HEK293 (cell line): Measurements from ENCODE around the gene ATP1A3.

ENCODE experiments used
- CTCF ChIA-PET: fragments of 350-600 bp; formaldehyde crosslinking; extraction: SDS; loops from one replicate; lab custom pipeline; 2021; ENCODE audit warnings: antibody characterized with exemption; lab: Yijun Ruan, JAX
- POLR2A ChIA-PET: fragments of 300-600 bp; formaldehyde crosslinking; extraction: SDS; loops from one replicate; lab custom pipeline; 2020; ENCODE audit warnings: antibody characterized with exemption, inconsistent platforms; lab: Yijun Ruan, JAX
- H3K27ac ChIP-seq: fragments of 200-500 bp; sonication (Bioruptor generic); 2 replicates; pipeline ENCODE4 v1.5.1; 2014; ENCODE audit warnings: low read depth, low read length, control low read depth, inconsistent platforms; ENCODE audit errors: extremely low read depth
- H3K36me3 ChIP-seq, 2 experiments: fragments of 200-500 bp in 1 of 2; sonication (Bioruptor generic) in 1 of 2; 1 replicate in 1 of 2; 2 replicates in 1 of 2; pipeline ENCODE4 v1.5.1; 2014 to 2017; ENCODE audit warnings: inconsistent platforms in 2 of 2, low read length in 2 of 2; ENCODE audit not compliant: control insufficient read depth in 2 of 2, insufficient read depth in 1 of 2
- H3K4me1 ChIP-seq: fragments of 200-500 bp; sonication (Bioruptor generic); 2 replicates; pipeline ENCODE4 v1.5.1; 2014; ENCODE audit warnings: mild to moderate bottlenecking, low read length, inconsistent platforms; ENCODE audit not compliant: control insufficient read depth, insufficient read depth
- H3K4me3 ChIP-seq: 2 replicates; pipeline ENCODE4 v1.5.1; 2011; ENCODE audit warnings: low read depth, mild to moderate bottlenecking, control low read depth, low read length, moderate library complexity
- H3K9me3 ChIP-seq: fragments of 200-500 bp; sonication (Bioruptor generic); 2 replicates; pipeline ENCODE4 v1.5.1; 2014; ENCODE audit warnings: low read depth, low read length, inconsistent platforms; ENCODE audit not compliant: control insufficient read depth, insufficient read depth
- HOXC10 ChIP-seq: sonication (generic); formaldehyde crosslinking; IDR thresholded peaks from 2 replicates; pipeline ENCODE4 v1.8.1; 2023; ENCODE audit warnings: mild to moderate bottlenecking, missing genetic modification reagents
- ZBTB20 ChIP-seq: fragments of 450-650 bp; formaldehyde crosslinking; IDR thresholded peaks from 2 replicates; pipeline ENCODE4 v1.5.1; 2016; ENCODE audit warnings: missing biosample characterization, missing genetic modification characterization
- ZFHX2 ChIP-seq: fragments of 450-650 bp; formaldehyde crosslinking; conservative IDR thresholded peaks from 2 replicates; pipeline ENCODE4 v1.5.1; 2016; ENCODE audit warnings: missing biosample characterization, missing genetic modification characterization
- ZFP3 ChIP-seq: fragments of 450-650 bp; formaldehyde crosslinking; IDR thresholded peaks from 2 replicates; pipeline ENCODE4 v1.5.1; 2016; ENCODE audit warnings: low read depth, missing biosample characterization, missing genetic modification characterization
- ZFP41 ChIP-seq: fragments of 450-650 bp; formaldehyde crosslinking; IDR thresholded peaks from 2 replicates; pipeline ENCODE4 v1.5.1; 2016; ENCODE audit warnings: missing biosample characterization, missing genetic modification characterization, borderline replicate concordance
- ZNF211 ChIP-seq: fragments of 450-650 bp; formaldehyde crosslinking; IDR thresholded peaks from 2 replicates; pipeline ENCODE4 v1.5.1; 2016; ENCODE audit warnings: low read depth, missing biosample characterization, missing genetic modification characterization
- ZNF266 ChIP-seq: fragments of 450-650 bp; formaldehyde crosslinking; IDR thresholded peaks from 2 replicates; pipeline ENCODE4 v1.5.1; 2016; ENCODE audit warnings: missing biosample characterization, missing genetic modification characterization, low read depth
- ZNF350 ChIP-seq: fragments of 450-650 bp; formaldehyde crosslinking; IDR thresholded peaks from 2 replicates; pipeline ENCODE4 v1.5.0; 2017; ENCODE audit warnings: missing biosample characterization, mild to moderate bottlenecking, missing genetic modification characterization
- ZNF610 ChIP-seq: fragments of 450-650 bp; formaldehyde crosslinking; IDR thresholded peaks from 2 replicates; pipeline ENCODE4 v1.5.1; 2016; ENCODE audit warnings: missing biosample characterization, missing genetic modification characterization, borderline replicate concordance
- ZNF670 ChIP-seq: fragments of 450-650 bp; formaldehyde crosslinking; IDR thresholded peaks from 2 replicates; pipeline ENCODE4 v1.5.1; 2016; ENCODE audit warnings: missing biosample characterization, missing genetic modification characterization, low read depth
- ZNF701 ChIP-seq: fragments of 450-650 bp; formaldehyde crosslinking; IDR thresholded peaks from 2 replicates; pipeline ENCODE4 v1.5.1; 2016; ENCODE audit warnings: missing biosample characterization, missing genetic modification characterization
- TF ChIP-seq, protein P1 (sequence below): fragments of 450-650 bp; formaldehyde crosslinking; IDR thresholded peaks from 2 replicates; pipeline ENCODE4 v1.5.1; 2016; ENCODE audit warnings: missing biosample characterization, missing genetic modification characterization, borderline replicate concordance
- TF ChIP-seq, protein P2 (sequence below): fragments of 450-650 bp; formaldehyde crosslinking; IDR thresholded peaks from 2 replicates; pipeline ENCODE4 v1.5.1; 2016; ENCODE audit warnings: missing biosample characterization, missing genetic modification characterization
- TF ChIP-seq, protein P3 (sequence below): fragments of 450-650 bp; formaldehyde crosslinking; IDR thresholded peaks from 2 replicates; pipeline ENCODE4 v1.5.1; 2017; ENCODE audit warnings: missing biosample characterization, missing genetic modification characterization
- TF ChIP-seq, protein P4 (sequence below): fragments of 450-650 bp; formaldehyde crosslinking; IDR thresholded peaks from 2 replicates; pipeline ENCODE4 v1.5.1; 2016; ENCODE audit warnings: missing biosample characterization, missing genetic modification characterization

Gene ATP1A3

DNA sequence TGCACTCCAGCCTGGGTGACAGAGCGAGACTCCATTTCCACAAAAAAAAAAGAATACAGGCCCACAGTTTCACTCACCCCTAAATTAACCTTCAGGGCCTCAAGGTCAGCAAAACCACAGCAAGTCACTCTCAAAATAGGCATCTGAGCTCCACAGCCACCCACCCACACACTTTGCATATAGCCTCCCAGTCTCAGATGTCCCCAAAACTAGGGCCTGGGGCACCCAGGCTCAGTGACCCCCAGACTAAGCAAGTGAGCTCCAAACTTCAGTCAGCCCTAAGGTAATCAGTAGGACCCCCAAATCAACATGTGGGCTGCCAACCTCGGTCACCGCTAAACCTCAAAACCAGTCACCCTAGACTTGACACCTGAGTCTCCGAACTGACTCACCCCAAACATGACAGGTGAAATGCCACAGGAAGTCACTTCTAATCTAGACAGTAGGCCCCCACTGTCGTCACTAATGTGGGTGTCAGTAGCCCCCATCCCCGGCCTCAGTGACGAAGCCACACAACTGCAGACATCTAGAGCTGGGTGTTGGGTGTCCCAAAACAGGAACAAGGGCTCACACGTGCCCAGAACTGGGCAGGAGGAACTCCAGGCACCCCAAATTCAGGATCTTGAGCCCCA lies 48.8 kb downstream of the ATP1A3 start:
- ChIA-PET CTCF (interaction anchor here (0.6 to 3.7 kb wide), 12 partner anchors 10 to 192 kb away, joined by 3 to 17 read pairs (median 3); no protein-coding TSS in a partner anchor), POLR2A (interaction anchor here (0.6 to 2.6 kb wide), 5 partner anchors 56 to 143 kb away, joined by 3 to 10 read pairs (median 5); no protein-coding TSS in a partner anchor)
- Histone ChIP-seq H3K4me1 (no peaks in the 10 kb centered on the region; the same call in 1 of the 2 replicates), H3K27ac (no peak overlapping the region), H3K36me3 (no peaks in the 10 kb centered on the region; a peak in 1 of 3 replicates), H3K4me3 (no peak overlapping the region), H3K9me3 (no peaks in the 10 kb centered on the region)
- TF ChIP-seq ZFP41 (tag by site-specific recombination) (no peak), ZFP3 (tag by site-specific recombination) (no peak), HOXC10 (CRISPR knock-in tag) (no peak), ZBTB20 (no peak), ZNF701 (tag by site-specific recombination) (no peak), ZFHX2 (tag by site-specific recombination) (0 out of 2 replicates have a peak, but pooled peaks have one; percentile 48)
- TF ChIP-seq, protein P1, sequence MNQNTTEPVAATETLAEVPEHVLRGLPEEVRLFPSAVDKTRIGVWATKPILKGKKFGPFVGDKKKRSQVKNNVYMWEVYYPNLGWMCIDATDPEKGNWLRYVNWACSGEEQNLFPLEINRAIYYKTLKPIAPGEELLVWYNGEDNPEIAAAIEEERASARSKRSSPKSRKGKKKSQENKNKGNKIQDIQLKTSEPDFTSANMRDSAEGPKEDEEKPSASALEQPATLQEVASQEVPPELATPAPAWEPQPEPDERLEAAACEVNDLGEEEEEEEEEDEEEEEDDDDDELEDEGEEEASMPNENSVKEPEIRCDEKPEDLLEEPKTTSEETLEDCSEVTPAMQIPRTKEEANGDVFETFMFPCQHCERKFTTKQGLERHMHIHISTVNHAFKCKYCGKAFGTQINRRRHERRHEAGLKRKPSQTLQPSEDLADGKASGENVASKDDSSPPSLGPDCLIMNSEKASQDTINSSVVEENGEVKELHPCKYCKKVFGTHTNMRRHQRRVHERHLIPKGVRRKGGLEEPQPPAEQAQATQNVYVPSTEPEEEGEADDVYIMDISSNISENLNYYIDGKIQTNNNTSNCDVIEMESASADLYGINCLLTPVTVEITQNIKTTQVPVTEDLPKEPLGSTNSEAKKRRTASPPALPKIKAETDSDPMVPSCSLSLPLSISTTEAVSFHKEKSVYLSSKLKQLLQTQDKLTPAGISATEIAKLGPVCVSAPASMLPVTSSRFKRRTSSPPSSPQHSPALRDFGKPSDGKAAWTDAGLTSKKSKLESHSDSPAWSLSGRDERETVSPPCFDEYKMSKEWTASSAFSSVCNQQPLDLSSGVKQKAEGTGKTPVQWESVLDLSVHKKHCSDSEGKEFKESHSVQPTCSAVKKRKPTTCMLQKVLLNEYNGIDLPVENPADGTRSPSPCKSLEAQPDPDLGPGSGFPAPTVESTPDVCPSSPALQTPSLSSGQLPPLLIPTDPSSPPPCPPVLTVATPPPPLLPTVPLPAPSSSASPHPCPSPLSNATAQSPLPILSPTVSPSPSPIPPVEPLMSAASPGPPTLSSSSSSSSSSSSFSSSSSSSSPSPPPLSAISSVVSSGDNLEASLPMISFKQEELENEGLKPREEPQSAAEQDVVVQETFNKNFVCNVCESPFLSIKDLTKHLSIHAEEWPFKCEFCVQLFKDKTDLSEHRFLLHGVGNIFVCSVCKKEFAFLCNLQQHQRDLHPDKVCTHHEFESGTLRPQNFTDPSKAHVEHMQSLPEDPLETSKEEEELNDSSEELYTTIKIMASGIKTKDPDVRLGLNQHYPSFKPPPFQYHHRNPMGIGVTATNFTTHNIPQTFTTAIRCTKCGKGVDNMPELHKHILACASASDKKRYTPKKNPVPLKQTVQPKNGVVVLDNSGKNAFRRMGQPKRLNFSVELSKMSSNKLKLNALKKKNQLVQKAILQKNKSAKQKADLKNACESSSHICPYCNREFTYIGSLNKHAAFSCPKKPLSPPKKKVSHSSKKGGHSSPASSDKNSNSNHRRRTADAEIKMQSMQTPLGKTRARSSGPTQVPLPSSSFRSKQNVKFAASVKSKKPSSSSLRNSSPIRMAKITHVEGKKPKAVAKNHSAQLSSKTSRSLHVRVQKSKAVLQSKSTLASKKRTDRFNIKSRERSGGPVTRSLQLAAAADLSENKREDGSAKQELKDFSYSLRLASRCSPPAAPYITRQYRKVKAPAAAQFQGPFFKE (tag by site-specific recombination), result no peak

DNA sequence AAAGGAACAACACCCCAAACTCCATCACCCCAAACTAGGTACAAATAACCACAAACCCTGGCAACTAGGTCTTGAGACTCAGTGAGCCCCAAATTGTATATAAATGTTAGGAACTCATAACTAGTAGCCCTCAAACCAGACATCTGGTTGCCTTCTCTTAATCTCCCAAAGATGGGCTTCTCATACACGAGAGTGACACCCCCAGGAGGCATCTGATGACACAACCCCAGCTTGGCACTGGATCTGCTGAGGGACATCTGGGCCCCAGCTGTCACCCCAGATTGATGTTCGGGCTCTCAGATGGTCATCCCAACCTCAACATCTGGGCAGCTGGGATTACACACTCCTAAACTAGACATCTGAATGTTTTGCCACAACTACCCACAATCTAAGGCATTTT lies 49.7 kb downstream of the ATP1A3 start:
- H3K27ac ChIP-seq, result no peak overlapping the region
- H3K4me3 ChIP-seq, result no peak overlapping the region
- H3K9me3 ChIP-seq, result no peaks in the 10 kb centered on the region
- ChIA-PET CTCF (interaction anchor here (0.7 to 1.9 kb wide), 10 partner anchors 10 to 331 kb away, joined by 3 to 8 read pairs (median 3); no protein-coding TSS in a partner anchor), POLR2A (interaction anchor here (0.6 to 2.6 kb wide), 2 partner anchors 62 to 71 kb away, joined by 5 to 10 read pairs; no protein-coding TSS in a partner anchor)
- TF ChIP-seq, protein P2, sequence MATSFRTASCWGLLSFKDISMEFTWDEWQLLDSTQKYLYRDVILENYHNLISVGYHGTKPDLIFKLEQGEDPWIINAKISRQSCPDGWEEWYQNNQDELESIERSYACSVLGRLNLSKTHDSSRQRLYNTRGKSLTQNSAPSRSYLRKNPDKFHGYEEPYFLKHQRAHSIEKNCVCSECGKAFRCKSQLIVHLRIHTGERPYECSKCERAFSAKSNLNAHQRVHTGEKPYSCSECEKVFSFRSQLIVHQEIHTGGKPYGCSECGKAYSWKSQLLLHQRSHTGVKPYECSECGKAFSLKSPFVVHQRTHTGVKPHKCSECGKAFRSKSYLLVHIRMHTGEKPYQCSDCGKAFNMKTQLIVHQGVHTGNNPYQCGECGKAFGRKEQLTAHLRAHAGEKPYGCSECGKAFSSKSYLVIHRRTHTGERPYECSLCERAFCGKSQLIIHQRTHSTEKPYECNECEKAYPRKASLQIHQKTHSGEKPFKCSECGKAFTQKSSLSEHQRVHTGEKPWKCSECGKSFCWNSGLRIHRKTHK (tag by site-specific recombination), result no peak
- TF ChIP-seq ZNF266 (tag by site-specific recombination) (no peak), ZNF211 (tag by site-specific recombination) (no peak), ZNF670 (tag by site-specific recombination) (no peak), ZNF610 (no peak), ZNF350 (tag by site-specific recombination) (no peak)
- TF ChIP-seq, protein P3, sequence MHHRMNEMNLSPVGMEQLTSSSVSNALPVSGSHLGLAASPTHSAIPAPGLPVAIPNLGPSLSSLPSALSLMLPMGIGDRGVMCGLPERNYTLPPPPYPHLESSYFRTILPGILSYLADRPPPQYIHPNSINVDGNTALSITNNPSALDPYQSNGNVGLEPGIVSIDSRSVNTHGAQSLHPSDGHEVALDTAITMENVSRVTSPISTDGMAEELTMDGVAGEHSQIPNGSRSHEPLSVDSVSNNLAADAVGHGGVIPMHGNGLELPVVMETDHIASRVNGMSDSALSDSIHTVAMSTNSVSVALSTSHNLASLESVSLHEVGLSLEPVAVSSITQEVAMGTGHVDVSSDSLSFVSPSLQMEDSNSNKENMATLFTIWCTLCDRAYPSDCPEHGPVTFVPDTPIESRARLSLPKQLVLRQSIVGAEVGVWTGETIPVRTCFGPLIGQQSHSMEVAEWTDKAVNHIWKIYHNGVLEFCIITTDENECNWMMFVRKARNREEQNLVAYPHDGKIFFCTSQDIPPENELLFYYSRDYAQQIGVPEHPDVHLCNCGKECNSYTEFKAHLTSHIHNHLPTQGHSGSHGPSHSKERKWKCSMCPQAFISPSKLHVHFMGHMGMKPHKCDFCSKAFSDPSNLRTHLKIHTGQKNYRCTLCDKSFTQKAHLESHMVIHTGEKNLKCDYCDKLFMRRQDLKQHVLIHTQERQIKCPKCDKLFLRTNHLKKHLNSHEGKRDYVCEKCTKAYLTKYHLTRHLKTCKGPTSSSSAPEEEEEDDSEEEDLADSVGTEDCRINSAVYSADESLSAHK (tag by site-specific recombination), result no peak
- TF ChIP-seq, protein P4, sequence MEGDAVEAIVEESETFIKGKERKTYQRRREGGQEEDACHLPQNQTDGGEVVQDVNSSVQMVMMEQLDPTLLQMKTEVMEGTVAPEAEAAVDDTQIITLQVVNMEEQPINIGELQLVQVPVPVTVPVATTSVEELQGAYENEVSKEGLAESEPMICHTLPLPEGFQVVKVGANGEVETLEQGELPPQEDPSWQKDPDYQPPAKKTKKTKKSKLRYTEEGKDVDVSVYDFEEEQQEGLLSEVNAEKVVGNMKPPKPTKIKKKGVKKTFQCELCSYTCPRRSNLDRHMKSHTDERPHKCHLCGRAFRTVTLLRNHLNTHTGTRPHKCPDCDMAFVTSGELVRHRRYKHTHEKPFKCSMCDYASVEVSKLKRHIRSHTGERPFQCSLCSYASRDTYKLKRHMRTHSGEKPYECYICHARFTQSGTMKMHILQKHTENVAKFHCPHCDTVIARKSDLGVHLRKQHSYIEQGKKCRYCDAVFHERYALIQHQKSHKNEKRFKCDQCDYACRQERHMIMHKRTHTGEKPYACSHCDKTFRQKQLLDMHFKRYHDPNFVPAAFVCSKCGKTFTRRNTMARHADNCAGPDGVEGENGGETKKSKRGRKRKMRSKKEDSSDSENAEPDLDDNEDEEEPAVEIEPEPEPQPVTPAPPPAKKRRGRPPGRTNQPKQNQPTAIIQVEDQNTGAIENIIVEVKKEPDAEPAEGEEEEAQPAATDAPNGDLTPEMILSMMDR (tag by site-specific recombination), result no peak
- no peaks in the 10 kb centered on the region; a peak in 1 of 3 replicates for H3K36me3 ChIP-seq
- no peaks in the 10 kb centered on the region; the same call in 1 of the 2 replicates for H3K4me1 ChIP-seq
